HEK293T (cell line): Measurements from ENCODE around the gene PRSS48.

Experiments
- CTCF ChIA-PET: fragments of 350-600 bp; formaldehyde crosslinking; extraction: SDS; loops from one replicate; lab custom pipeline; 2021; ENCODE audit warnings: antibody characterized with exemption, inconsistent platforms; lab: Yijun Ruan, JAX
- POLR2A ChIA-PET: fragments of 350-600 bp; formaldehyde crosslinking; extraction: SDS; loops from one replicate; lab custom pipeline; 2020; ENCODE audit warnings: antibody characterized with exemption, inconsistent platforms; lab: Yijun Ruan, JAX
- DNase-seq: peaks from one replicate; pipeline ENCODE4 v3.0.0; 2012; ENCODE audit warnings: mixed read lengths; ENCODE audit errors: extremely low spot score
- ARNT ChIP-seq: fragments of 450-650 bp; IDR thresholded peaks from 2 replicates; pipeline ENCODE4 v1.6.1; 2017; ENCODE audit warnings: mild to moderate bottlenecking
- BHLHE40 ChIP-seq: fragments of 450-650 bp; IDR thresholded peaks from 2 replicates; pipeline ENCODE4 v1.6.1; 2016; ENCODE audit warnings: mild to moderate bottlenecking, moderate library complexity, borderline replicate concordance
- CTBP1 ChIP-seq: fragments of 450-650 bp; IDR thresholded peaks from 2 replicates; pipeline ENCODE4 v1.6.1; 2016; ENCODE audit warnings: borderline replicate concordance
- ELF4 ChIP-seq: fragments of 450-650 bp; IDR thresholded peaks from 2 replicates; pipeline ENCODE4 v1.6.1; 2017; ENCODE audit warnings: antibody characterized with exemption
- FOXA1 ChIP-seq: fragments of 450-650 bp; IDR thresholded peaks from 2 replicates; pipeline ENCODE4 v1.6.1; 2016; ENCODE audit warnings: mild to moderate bottlenecking
- FOXK2 ChIP-seq: fragments of 450-650 bp; IDR thresholded peaks from 2 replicates; pipeline ENCODE4 v1.6.1; 2016; ENCODE audit warnings: mild to moderate bottlenecking
- FOXM1 ChIP-seq: fragments of 450-650 bp; IDR thresholded peaks from 2 replicates; pipeline ENCODE4 v1.6.1; 2017; ENCODE audit warnings: mild to moderate bottlenecking, borderline replicate concordance
- HDGF ChIP-seq: fragments of 450-650 bp; IDR thresholded peaks from 2 replicates; pipeline ENCODE4 v1.6.1; 2017; ENCODE audit warnings: antibody characterized with exemption, borderline replicate concordance
- L3MBTL2 ChIP-seq: fragments of 450-650 bp; conservative IDR thresholded peaks from 2 replicates; pipeline ENCODE4 v1.6.1; 2016; ENCODE audit warnings: mild to moderate bottlenecking
- LEF1 ChIP-seq: fragments of 450-650 bp; IDR thresholded peaks from 2 replicates; pipeline ENCODE4 v1.6.1; 2017; ENCODE audit warnings: mild to moderate bottlenecking, borderline replicate concordance
- NFRKB ChIP-seq: fragments of 450-650 bp; IDR thresholded peaks from 2 replicates; pipeline ENCODE4 v1.6.1; 2016; ENCODE audit warnings: mild to moderate bottlenecking, moderate library complexity
- PKNOX1 ChIP-seq: fragments of 450-650 bp; IDR thresholded peaks from 2 replicates; pipeline ENCODE4 v1.6.1; 2016
- SP1 ChIP-seq: fragments of 450-650 bp; IDR thresholded peaks from 2 replicates; pipeline ENCODE4 v1.6.1; 2017
- SUZ12 ChIP-seq: fragments of 450-650 bp; IDR thresholded peaks from 2 replicates; pipeline ENCODE4 v1.6.1; 2016; ENCODE audit warnings: mild to moderate bottlenecking
- TARDBP ChIP-seq: fragments of 450-650 bp; IDR thresholded peaks from 2 replicates; pipeline ENCODE4 v1.6.1; 2016
- ZNF384 ChIP-seq: fragments of 450-650 bp; IDR thresholded peaks from 2 replicates; pipeline ENCODE4 v1.6.1; 2016

PRSS48 gene

GRCh38 chr4:151284534-151285245, 7.7 kb downstream of the PRSS48 start:
- TF ChIP-seq BHLHE40 (no peak), SP1 (no peak), HDGF (no peak), L3MBTL2 (no peak), PKNOX1 (no peak), ZNF384 (no peak)
- DNase-seq, result no peak
- CTCF ChIA-PET, result interaction anchor here (0.6 to 1.2 kb wide), 2 partner anchors 20 to 1262 kb away, joined by 3 to 5 read pairs; no protein-coding TSS in a partner anchor
- POLR2A ChIA-PET, result no interaction called here

- TF ChIP-seq CTBP1, result no peak
- TF ChIP-seq PKNOX1, result no peak
- TF ChIP-seq L3MBTL2, result no peak
- no peak for TF ChIP-seq ELF4
- no peak for TF ChIP-seq FOXK2
- no peak for TF ChIP-seq ZNF384
- no peak for TF ChIP-seq TARDBP
- TF ChIP-seq ARNT, result no peak
- TF ChIP-seq LEF1, result no peak
- no peak for TF ChIP-seq HDGF
- TF ChIP-seq SP1, result no peak
- TF ChIP-seq BHLHE40, result no peak
- TF ChIP-seq SUZ12, result no peak
- no peak for TF ChIP-seq NFRKB
- TF ChIP-seq FOXA1, result no peak
- no peak for DNase-seq
- ChIA-PET CTCF (no interaction called here), POLR2A (no interaction called here)
Observed at GRCh38 chr4:151287409-151287808, 10.4 kb downstream of the PRSS48 start.

- POLR2A ChIA-PET, result no interaction called here
- no peak for TF ChIP-seq HDGF
- no peak for TF ChIP-seq NFRKB
- no peak for TF ChIP-seq FOXK2
- TF ChIP-seq CTBP1, result no peak
- no peak for TF ChIP-seq PKNOX1
- no peak for TF ChIP-seq ARNT
- no peak for TF ChIP-seq TARDBP
- no peak for TF ChIP-seq SUZ12
- no peak for TF ChIP-seq ZNF384
- TF ChIP-seq SP1, result no peak
- no peak for TF ChIP-seq L3MBTL2
- TF ChIP-seq FOXA1, result no peak
- CTCF ChIA-PET, result interaction anchor here (1.1 to 1.5 kb wide), 2 partner anchors 15 to 16 kb away, joined by 3 read pairs; no protein-coding TSS in a partner anchor
- DNase-seq, result no peak
Observed at GRCh38 chr4:151291485-151291884, 14.5 kb downstream of the PRSS48 start.

- no peak for DNase-seq
- TF ChIP-seq L3MBTL2, result no peak
- no peak for TF ChIP-seq BHLHE40
- TF ChIP-seq LEF1, result no peak
- TF ChIP-seq FOXM1, result no peak
- TF ChIP-seq ELF4, result no peak
- TF ChIP-seq PKNOX1, result no peak
- POLR2A ChIA-PET, result interaction anchor here (1.4 kb wide), 1 partner anchor 22 kb away, joined by 3 read pairs; no protein-coding TSS in a partner anchor
- CTCF ChIA-PET, result interaction anchor here (1.1 to 1.5 kb wide), 2 partner anchors 16 to 17 kb away, joined by 3 read pairs; no protein-coding TSS in a partner anchor
Observed at GRCh38 chr4:151292038-151292437, 15.1 kb downstream of the PRSS48 start.

GRCh38 chr4:151294833-151295496, 18.0 kb downstream of the PRSS48 start:
- ChIA-PET CTCF (interaction anchor here (0.6 kb wide), 1 partner anchor 10 kb away, joined by 3 read pairs; no protein-coding TSS in a partner anchor), POLR2A (no interaction called here)
- DNase-seq, result no peak

More at GRCh38 chr4:151294833-151295496, 18.0 kb downstream of the PRSS48 start:
- TF ChIP-seq NFRKB (no peak), ARNT (no peak), FOXM1 (no peak), ELF4 (no peak), PKNOX1 (no peak), BHLHE40 (no peak), TARDBP (no peak), CTBP1 (no peak), FOXK2 (no peak), ZNF384 (no peak), LEF1 (no peak), SP1 (no peak)
